Lower lobe of right lung (tissue), 2 donors: ENCODE measurements around the gene STX17. TPM values are rescaled to one million over a fixed set of nuclear protein-coding genes. Genes with fewer than 3 reads are reported as not detected.
A peak's percentile ranks its signal among the peaks of the same experiment; 100 is the strongest.

Experiments used
- ATAC-seq, 2 donors: fragments of 200-7000 bp; cut with Tn5 transposase; one replicate each; pipeline ENCODE4 v1.9.1; 2020 to 2022; ENCODE audit warnings: mild to moderate bottlenecking in 2 of 2, moderate library complexity in 2 of 2
- DNase-seq: peaks from one replicate; pipeline ENCODE4 v3.0.0-alpha.2; 2020
- H3K27ac ChIP-seq: fragments of 200-600 bp; one replicate; pipeline ENCODE4 v1.8.0; 2022
- H3K27me3 ChIP-seq: fragments of 200-600 bp; one replicate; pipeline ENCODE4 v1.8.0; 2022; ENCODE audit warnings: low read depth
- H3K36me3 ChIP-seq: fragments of 200-600 bp; one replicate; pipeline ENCODE4 v1.8.0; 2022; ENCODE audit warnings: mild to moderate bottlenecking
- H3K4me1 ChIP-seq: fragments of 200-600 bp; one replicate; pipeline ENCODE4 v1.8.0; 2022
- H3K4me3 ChIP-seq: fragments of 200-600 bp; one replicate; pipeline ENCODE4 v1.8.0; 2022; ENCODE audit warnings: mild to moderate bottlenecking
- H3K9me3 ChIP-seq: fragments of 200-600 bp; one replicate; pipeline ENCODE4 v1.8.0; 2022
- intact Hi-C: fragments of 100-400 bp; cut with DNase I; formaldehyde crosslinking; loops from one replicate; pipeline ENCODE4 v1.11.0; 2022
- total RNA-seq: library from RNA; stranded (reverse); fragmentation: NEBNext Ultra II Directional; extraction: Animal tissue kit (Norgen Biotek cat#: 25700); gene quantifications from one replicate; pipeline ENCODE4 v1.2.1, GENCODE V29; 2021
- TF ChIP-seq, protein P1 (sequence below): fragments of 200-600 bp; IDR thresholded peaks from one replicate; pipeline ENCODE4 v1.8.0; 2022; ENCODE audit warnings: antibody characterized with exemption, mild to moderate bottlenecking
- donor health status: DM: no; HTN: yes; CAD: no; lungs with severe emphysema.

The STX17 gene
- total RNA-seq, 1 donor from 2014 or later, result 37.8 TPM

DNA sequence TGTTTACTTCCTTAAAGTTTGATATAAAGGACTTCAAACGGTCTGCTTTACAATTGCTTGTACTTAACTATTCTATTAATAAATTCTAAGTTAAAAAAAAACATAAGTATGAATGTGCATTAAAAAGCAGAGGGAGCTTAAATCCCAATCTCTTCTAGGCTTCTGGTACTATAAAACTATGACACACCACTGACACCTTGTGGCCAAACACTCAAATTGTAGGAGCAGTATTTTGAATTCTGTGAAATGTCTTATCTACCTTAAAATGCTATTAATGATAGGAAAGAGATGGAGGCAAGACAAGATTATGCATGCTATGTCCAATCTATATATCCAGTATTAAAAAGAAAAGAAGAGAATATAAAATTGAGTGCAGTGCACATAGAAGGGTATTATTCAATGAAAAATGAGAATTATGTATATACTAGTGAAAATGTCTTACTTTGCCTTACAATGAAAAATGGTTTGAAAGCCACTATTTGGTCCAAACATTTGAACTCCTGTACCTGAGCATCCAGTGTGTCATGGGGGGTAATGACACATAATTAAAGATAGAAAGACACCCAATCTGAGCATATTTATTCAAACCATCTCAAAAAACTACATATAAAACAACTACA, 104.7 kb downstream of the STX17 start:
- TF ChIP-seq, protein P1, sequence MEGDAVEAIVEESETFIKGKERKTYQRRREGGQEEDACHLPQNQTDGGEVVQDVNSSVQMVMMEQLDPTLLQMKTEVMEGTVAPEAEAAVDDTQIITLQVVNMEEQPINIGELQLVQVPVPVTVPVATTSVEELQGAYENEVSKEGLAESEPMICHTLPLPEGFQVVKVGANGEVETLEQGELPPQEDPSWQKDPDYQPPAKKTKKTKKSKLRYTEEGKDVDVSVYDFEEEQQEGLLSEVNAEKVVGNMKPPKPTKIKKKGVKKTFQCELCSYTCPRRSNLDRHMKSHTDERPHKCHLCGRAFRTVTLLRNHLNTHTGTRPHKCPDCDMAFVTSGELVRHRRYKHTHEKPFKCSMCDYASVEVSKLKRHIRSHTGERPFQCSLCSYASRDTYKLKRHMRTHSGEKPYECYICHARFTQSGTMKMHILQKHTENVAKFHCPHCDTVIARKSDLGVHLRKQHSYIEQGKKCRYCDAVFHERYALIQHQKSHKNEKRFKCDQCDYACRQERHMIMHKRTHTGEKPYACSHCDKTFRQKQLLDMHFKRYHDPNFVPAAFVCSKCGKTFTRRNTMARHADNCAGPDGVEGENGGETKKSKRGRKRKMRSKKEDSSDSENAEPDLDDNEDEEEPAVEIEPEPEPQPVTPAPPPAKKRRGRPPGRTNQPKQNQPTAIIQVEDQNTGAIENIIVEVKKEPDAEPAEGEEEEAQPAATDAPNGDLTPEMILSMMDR, result peak; percentile 63
- Histone ChIP-seq H3K4me3 (no peak overlapping the region), H3K27me3 (no peaks in the 10 kb centered on the region), H3K4me1 (no peaks in the 10 kb centered on the region), H3K36me3 (peaks cover 39% of the 10 kb centered on the region), H3K9me3 (peaks cover 11% of the 10 kb centered on the region), H3K27ac (no peak overlapping the region)
- intact Hi-C loops, result no loop called here
- ATAC-seq (no peak), DNase-seq (no peak)

DNA sequence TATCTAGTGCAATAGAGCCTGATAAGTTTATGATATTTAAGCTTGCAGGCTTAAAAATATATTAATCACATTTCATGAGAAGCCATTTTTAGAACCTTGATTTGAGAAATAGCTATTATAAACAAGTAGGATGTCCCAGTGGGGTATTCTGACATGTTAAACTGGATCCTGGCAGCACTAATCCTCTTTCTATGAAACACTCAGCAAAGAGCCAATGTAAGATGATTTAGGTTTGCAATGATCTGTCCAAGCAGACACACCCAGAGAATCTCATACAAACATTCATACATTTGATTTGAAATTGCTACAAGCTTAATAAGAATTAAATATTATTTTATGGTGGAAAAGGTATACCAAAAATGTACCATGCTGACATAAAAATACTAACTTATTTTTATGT, 105.8 kb downstream of the STX17 start:
- no peaks in the 10 kb centered on the region for H3K27me3 ChIP-seq
- DNase-seq, result no peak
- H3K36me3 ChIP-seq, result peaks cover 41% of the 10 kb centered on the region
- H3K27ac ChIP-seq, result no peak overlapping the region
- intact Hi-C loops, result no loop called here
- no peak for ATAC-seq
- H3K4me3 ChIP-seq, result no peak overlapping the region
- TF ChIP-seq, protein P1, result no peak
- no peaks in the 10 kb centered on the region for H3K4me1 ChIP-seq
- peaks cover 11% of the 10 kb centered on the region for H3K9me3 ChIP-seq

DNA sequence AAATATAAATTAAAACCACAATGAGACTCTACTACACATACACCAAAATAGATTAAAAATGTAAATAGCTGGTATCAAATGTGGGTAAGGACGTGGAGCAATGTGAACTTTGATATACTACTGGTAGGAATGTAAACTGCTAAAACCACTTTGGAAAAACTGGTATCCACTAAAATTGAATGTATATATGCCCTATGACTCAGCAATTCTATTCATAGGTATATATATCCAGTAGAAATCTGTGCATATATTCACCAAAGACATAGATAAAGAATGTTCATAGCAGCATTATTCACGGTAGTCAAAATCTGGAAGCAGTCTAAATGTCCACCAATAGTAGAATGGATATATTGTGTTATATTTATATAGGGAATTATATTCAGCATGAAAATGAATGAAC, 107.1 kb downstream of the STX17 start:
- intact Hi-C loops, result no loop called here
- TF ChIP-seq, protein P1, result no peak
- Histone ChIP-seq H3K4me1 (no peaks in the 10 kb centered on the region), H3K4me3 (no peak overlapping the region), H3K27me3 (no peaks in the 10 kb centered on the region), H3K27ac (no peak overlapping the region), H3K9me3 (peaks cover 11% of the 10 kb centered on the region), H3K36me3 (peaks cover 46% of the 10 kb centered on the region)
- DNase-seq (no peak), ATAC-seq (no peak)

DNA sequence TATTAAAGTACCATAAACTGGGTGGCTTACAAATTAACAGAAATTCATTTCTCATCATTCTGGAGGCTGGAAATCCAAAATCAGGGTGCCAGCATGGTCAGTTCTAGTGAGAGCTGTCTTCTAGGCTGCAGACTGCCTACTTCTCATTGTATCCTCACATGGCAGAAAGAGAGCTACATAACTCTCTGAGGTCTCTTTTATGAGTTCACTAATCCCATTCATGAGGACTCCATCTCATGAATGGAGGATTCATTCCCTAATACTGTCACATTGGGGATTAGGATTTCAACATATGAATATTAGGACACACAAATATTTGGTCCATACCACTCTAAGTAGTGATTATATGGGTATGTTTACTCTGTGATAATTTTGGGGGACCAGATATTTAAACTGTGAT, 108.4 kb downstream of the STX17 start:
- Histone ChIP-seq H3K36me3 (peaks cover 57% of the 10 kb centered on the region), H3K27ac (no peak overlapping the region), H3K27me3 (no peaks in the 10 kb centered on the region), H3K4me3 (no peak overlapping the region), H3K9me3 (peaks cover 11% of the 10 kb centered on the region), H3K4me1 (no peaks in the 10 kb centered on the region)
- no peak for ATAC-seq
- intact Hi-C loops, result no loop called here
- no peak for DNase-seq
- TF ChIP-seq, protein P1, result no peak

DNA sequence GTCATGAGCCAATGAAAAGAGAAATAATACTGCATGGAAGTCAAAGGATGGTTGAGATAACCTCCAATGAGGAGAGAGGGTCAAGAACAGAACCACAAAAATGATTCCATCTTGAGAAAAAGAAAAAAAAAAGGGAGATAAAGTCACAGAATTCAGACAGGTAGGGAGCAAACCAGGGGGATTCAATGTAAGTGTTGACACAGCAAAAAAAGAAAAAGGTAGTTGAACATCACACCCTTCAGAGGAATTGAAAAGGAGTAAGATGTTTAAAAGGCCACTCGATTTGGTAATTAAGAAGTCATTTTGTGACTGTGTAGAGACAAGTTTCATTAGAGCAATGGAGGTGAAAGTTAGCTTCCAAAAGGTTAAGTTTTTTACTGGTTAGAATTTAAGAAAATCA, 113.1 kb downstream of the STX17 start:
- TF ChIP-seq, protein P1, result no peak
- H3K27ac ChIP-seq, result no peak overlapping the region
- H3K9me3 ChIP-seq, result no peaks in the 10 kb centered on the region
- no peaks in the 10 kb centered on the region for H3K4me1 ChIP-seq
- ATAC-seq, result no peak
- no peak for DNase-seq
- intact Hi-C loops, result no loop called here
- no peaks in the 10 kb centered on the region for H3K27me3 ChIP-seq
- peaks cover 58% of the 10 kb centered on the region for H3K36me3 ChIP-seq
- no peak overlapping the region for H3K4me3 ChIP-seq

Other genes starting within 250 kb of the STX17 start
- 1.7 TPM for gene NR4A3, start 84.8 kb upstream of the STX17 start, total RNA-seq
- 27.9 TPM for gene ERP44, start 192.3 kb downstream of the STX17 start, total RNA-seq
- gene INVS, start 192.6 kb downstream of the STX17 start, total RNA-seq, result 22.3 TPM